Measurements from ENCODE around the gene WDR5.

DNA sequence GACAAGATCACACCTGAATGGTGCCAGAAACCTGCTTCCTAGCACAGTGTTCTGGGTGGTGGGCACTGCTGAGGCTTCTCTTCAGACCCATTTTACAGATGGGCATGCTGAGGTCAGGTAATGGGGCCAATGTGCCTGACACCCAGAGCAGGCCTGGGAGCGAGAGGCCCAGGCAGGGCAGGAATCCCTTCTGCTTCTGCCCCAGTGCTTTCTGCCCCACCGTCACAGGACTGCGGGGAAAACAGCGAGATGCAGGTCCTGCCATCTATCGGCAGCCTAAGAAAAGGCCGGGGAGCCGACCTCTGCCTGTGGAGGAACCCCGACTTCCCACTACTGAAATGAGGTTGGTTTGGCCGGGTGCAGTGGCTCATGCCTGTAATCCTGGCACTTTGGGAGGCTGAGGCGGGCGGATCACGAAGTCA is 51.2 kb downstream of the WDR5 start:
- no peak for TF ChIP-seq POLR2AphosphoS5 (IDR thresholded peaks at IDR 0.05; ENCODE audit: low read depth)
- TF ChIP-seq, protein P1, sequence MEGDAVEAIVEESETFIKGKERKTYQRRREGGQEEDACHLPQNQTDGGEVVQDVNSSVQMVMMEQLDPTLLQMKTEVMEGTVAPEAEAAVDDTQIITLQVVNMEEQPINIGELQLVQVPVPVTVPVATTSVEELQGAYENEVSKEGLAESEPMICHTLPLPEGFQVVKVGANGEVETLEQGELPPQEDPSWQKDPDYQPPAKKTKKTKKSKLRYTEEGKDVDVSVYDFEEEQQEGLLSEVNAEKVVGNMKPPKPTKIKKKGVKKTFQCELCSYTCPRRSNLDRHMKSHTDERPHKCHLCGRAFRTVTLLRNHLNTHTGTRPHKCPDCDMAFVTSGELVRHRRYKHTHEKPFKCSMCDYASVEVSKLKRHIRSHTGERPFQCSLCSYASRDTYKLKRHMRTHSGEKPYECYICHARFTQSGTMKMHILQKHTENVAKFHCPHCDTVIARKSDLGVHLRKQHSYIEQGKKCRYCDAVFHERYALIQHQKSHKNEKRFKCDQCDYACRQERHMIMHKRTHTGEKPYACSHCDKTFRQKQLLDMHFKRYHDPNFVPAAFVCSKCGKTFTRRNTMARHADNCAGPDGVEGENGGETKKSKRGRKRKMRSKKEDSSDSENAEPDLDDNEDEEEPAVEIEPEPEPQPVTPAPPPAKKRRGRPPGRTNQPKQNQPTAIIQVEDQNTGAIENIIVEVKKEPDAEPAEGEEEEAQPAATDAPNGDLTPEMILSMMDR (conservative IDR thresholded peaks at IDR 0.05; ENCODE audit: low read depth in 2 of 2) = peak in 1 of 2 experiments; percentile 34; a peak in 3 of 4 replicates
